HepG2 (cell line): ENCODE results near the gene PTPN2.

ENCODE experiments used
- CHD4 ChIP-seq: fragments of 200-600 bp; sonication (generic); IDR thresholded peaks from 2 replicates; pipeline ENCODE4 v1.7.0; 2017; ENCODE audit warnings: mild to moderate bottlenecking, low read length, borderline replicate concordance
- MBNL3 ChIP-seq: fragments of 250-450 bp; sonication (Bioruptor Pico); conservative IDR thresholded peaks from 2 replicates; pipeline ENCODE4 v1.8.0; 2022; ENCODE audit warnings: mild to moderate bottlenecking, inconsistent platforms
- ZNF281 ChIP-seq: sonication (generic); formaldehyde crosslinking; IDR thresholded peaks from 2 replicates; pipeline ENCODE4 v1.4.0; 2020; ENCODE audit warnings: missing genetic modification reagents, borderline replicate concordance
- ZNF724P ChIP-seq: sonication (generic); formaldehyde crosslinking; IDR thresholded peaks from 2 replicates; pipeline ENCODE4 v1.8.0; 2022; ENCODE audit warnings: missing genetic modification reagents, borderline replicate concordance
- ZNF747 ChIP-seq: sonication (generic); formaldehyde crosslinking; IDR thresholded peaks from 2 replicates; pipeline ENCODE4 v1.8.1; 2023; ENCODE audit warnings: missing genetic modification reagents, mild to moderate bottlenecking, borderline replicate concordance

- TF ChIP-seq ZNF724P (CRISPR knock-in tag) (no peak), ZNF281 (CRISPR knock-in tag) (no peak), ZNF747 (CRISPR knock-in tag) (no peak), MBNL3 (no peak), CHD4 (no peak)
Observed at GRCh38 chr18:12768625-12769024, 115.4 kb downstream of the PTPN2 start.
